NOMO-1 treated with dmso at 0.1 percent for 144 hours (cell line): ENCODE results near the gene CAMK1D.

Experiments used
- DNase-seq: peaks from one replicate; lab custom pipeline; 2025; ENCODE audit not compliant: unreplicated experiment; lab: John Stamatoyannopoulos, UW

Gene CAMK1D

GRCh38 chr10:12511651-12512050, 162.3 kb downstream of the CAMK1D start:
- no peak for DNase-seq

- no peak for DNase-seq
Observed at GRCh38 chr10:12512332-12513002, 163.1 kb downstream of the CAMK1D start.

GRCh38 chr10:12513003-12513365, 163.6 kb downstream of the CAMK1D start:
- no peak for DNase-seq

- DNase-seq, result no peak
Observed at GRCh38 chr10:12513775-12514673, 164.7 kb downstream of the CAMK1D start.

- no peak for DNase-seq
Observed at GRCh38 chr10:12518024-12518423, 168.7 kb downstream of the CAMK1D start.

GRCh38 chr10:12521423-12521822, 172.1 kb downstream of the CAMK1D start:
- DNase-seq, result no peak

GRCh38 chr10:12526311-12526710, 177.0 kb downstream of the CAMK1D start:
- DNase-seq, result no peak

- DNase-seq, result no peak
Observed at GRCh38 chr10:12529976-12530375, 180.6 kb downstream of the CAMK1D start.

GRCh38 chr10:12531305-12532220, 182.2 kb downstream of the CAMK1D start:
- DNase-seq, result no peak

GRCh38 chr10:12533151-12533550, 183.8 kb downstream of the CAMK1D start:
- DNase-seq, result no peak

GRCh38 chr10:12533723-12534122, 184.4 kb downstream of the CAMK1D start:
- DNase-seq, result no peak

- no peak for DNase-seq
Observed at GRCh38 chr10:12534824-12535223, 185.5 kb downstream of the CAMK1D start.

GRCh38 chr10:12535656-12536055, 186.3 kb downstream of the CAMK1D start:
- DNase-seq, result no peak

GRCh38 chr10:12538491-12538995, 189.2 kb downstream of the CAMK1D start:
- DNase-seq, result no peak

- DNase-seq, result no peak
Observed at GRCh38 chr10:12539350-12540164, 190.2 kb downstream of the CAMK1D start.

- DNase-seq, result no peak
Observed at GRCh38 chr10:12540341-12540781, 191.0 kb downstream of the CAMK1D start.

GRCh38 chr10:12541446-12542067, 192.2 kb downstream of the CAMK1D start:
- no peak for DNase-seq

GRCh38 chr10:12542133-12542670, 192.9 kb downstream of the CAMK1D start:
- no peak for DNase-seq

GRCh38 chr10:12543589-12543988, 194.2 kb downstream of the CAMK1D start:
- no peak for DNase-seq
